A549 (cell line): ENCODE results near the gene BCAS3. TPM values are rescaled to one million over a fixed set of nuclear protein-coding genes. Genes with fewer than 3 reads are reported as not detected.

Experiments
- ATAC-seq, 2 experiments: fragments of 200-7000 bp in 1 of 2; fragments of >200 bp in 1 of 2; cut with Nextera tagmentation in 1 of 2; cut with Tn5 transposase in 1 of 2; 3 replicates each; pipeline versions ENCODE4 v1.8.0 to v1.9.1; 2018 to 2020; ENCODE audit warnings: mild to moderate bottlenecking in 1 of 2, moderate library complexity in 1 of 2
- CTCF ChIA-PET: fragments of 300-600 bp; sonication (Branson Sonifier 250); formaldehyde crosslinking; extraction: SDS; loops from one replicate; lab custom pipeline; 2021; ENCODE audit warnings: antibody characterized with exemption, inconsistent platforms; lab: Yijun Ruan, JAX
- POLR2A ChIA-PET: fragments of 350-600 bp; formaldehyde crosslinking; extraction: SDS; loops from one replicate; lab custom pipeline; 2021; ENCODE audit warnings: antibody characterized with exemption, inconsistent platforms; lab: Yijun Ruan, JAX
- DNase-seq, 2 experiments: peaks; one replicate each; pipeline versions ENCODE4 v3.0.0 to v3.0.0-alpha.2; 2011 to 2016; ENCODE audit warnings: low read depth in 1 of 2, low spot score in 1 of 2
- FAIRE-seq: peaks from 2 replicates; lab custom pipeline; 2011; peaks lifted over from hg19 to GRCh38; lab: Jason Lieb, UNC
- H3K27ac ChIP-seq, 2 experiments: fragments of >200 bp; sonication (Bioruptor Twin); formaldehyde crosslinking; 3 replicates each; pipeline ENCODE4 v1.5.1; 2016 to 2017
- H3K4me1 ChIP-seq: fragments of >200 bp; sonication (Bioruptor Twin); formaldehyde crosslinking; 3 replicates; pipeline ENCODE4 v1.6.1; 2016
- H3K4me2 ChIP-seq: fragments of >200 bp; sonication (Bioruptor Twin); formaldehyde crosslinking; 3 replicates; pipeline ENCODE4 v1.6.1; 2016
- H3K4me3 ChIP-seq: fragments of >200 bp; sonication (Bioruptor Twin); formaldehyde crosslinking; 3 replicates; pipeline ENCODE4 v1.5.1; 2016
- H3K9me3 ChIP-seq: fragments of >200 bp; sonication (Bioruptor Twin); formaldehyde crosslinking; 3 replicates; pipeline ENCODE4 v1.6.1; 2016
- CBX8 ChIP-seq: fragments of 200-600 bp; sonication (generic); IDR thresholded peaks from 2 replicates; pipeline ENCODE4 v1.6.1; 2016
- CHD2 ChIP-seq: fragments of 150-350 bp; IDR thresholded peaks from 2 replicates; pipeline ENCODE4 v1.6.1; 2014; ENCODE audit warnings: low read length; ENCODE audit not compliant: partially characterized antibody
- E2F6 ChIP-seq: IDR thresholded peaks from 2 replicates; pipeline ENCODE4 v1.6.1; 2012; ENCODE audit warnings: low read depth, borderline replicate concordance
- EHF ChIP-seq: fragments of 250-450 bp; sonication (Bioruptor Pico); IDR thresholded peaks from 2 replicates; pipeline ENCODE4 v1.5.0; 2020; ENCODE audit warnings: mild to moderate bottlenecking
- EP300 ChIP-seq, 2 experiments: fragments of >200 bp; sonication (Bioruptor Twin); formaldehyde crosslinking; IDR thresholded peaks; 2 replicates in 1 of 2; 3 replicates in 1 of 2; pipeline ENCODE4 v1.6.1; 2016 to 2017
- FOSL2 ChIP-seq, 2 experiments: fragments of 450-650 bp in 1 of 2; fragments of >200 bp in 1 of 2; sonication (Bioruptor Twin) in 1 of 2; formaldehyde crosslinking; IDR thresholded peaks; 2 replicates each; pipeline versions ENCODE4 v1.5.0 to v1.6.1; 2016 to 2020; ENCODE audit warnings: mild to moderate bottlenecking in 1 of 2, moderate library complexity in 1 of 2
- HDAC2 ChIP-seq: fragments of 200-600 bp; sonication (generic); IDR thresholded peaks from 2 replicates; pipeline ENCODE4 v1.6.1; 2016
- HEYL ChIP-seq: fragments of 250-450 bp; sonication (Bioruptor Pico); IDR thresholded peaks from 2 replicates; pipeline ENCODE4 v1.8.0; 2021; ENCODE audit warnings: mild to moderate bottlenecking, moderate library complexity
- HOXB13 ChIP-seq: fragments of 250-450 bp; sonication (Bioruptor Pico); IDR thresholded peaks from 2 replicates; pipeline ENCODE4 v1.5.0; 2020; ENCODE audit warnings: low read depth, mild to moderate bottlenecking, moderate library complexity
- JUN ChIP-seq, 2 experiments: fragments of >200 bp; sonication (Bioruptor Twin); formaldehyde crosslinking; IDR thresholded peaks; 2 replicates in 1 of 2; 3 replicates in 1 of 2; pipeline ENCODE4 v1.6.1; 2016 to 2017
- JUNB ChIP-seq: fragments of >200 bp; sonication (Bioruptor Twin); formaldehyde crosslinking; IDR thresholded peaks from 2 replicates; pipeline ENCODE4 v1.6.1; 2016
- KDM5A ChIP-seq: fragments of 200-600 bp; sonication (generic); IDR thresholded peaks from 2 replicates; pipeline ENCODE4 v1.6.1; 2016; ENCODE audit warnings: antibody characterized with exemption, mild to moderate bottlenecking
- MAZ ChIP-seq: fragments of 150-350 bp; IDR thresholded peaks from 2 replicates; pipeline ENCODE4 v1.6.1; 2014; ENCODE audit warnings: antibody characterized with exemption, low read depth, low read length, borderline replicate concordance
- MYC ChIP-seq: IDR thresholded peaks from 2 replicates; pipeline ENCODE4 v1.6.1; 2012; ENCODE audit warnings: mild to moderate bottlenecking, inconsistent platforms, low read length, improper control_type of control experiment, borderline replicate concordance
- NFE2L2 ChIP-seq: fragments of 150-350 bp; conservative IDR thresholded peaks from 2 replicates; pipeline ENCODE4 v1.6.1; 2014; ENCODE audit warnings: low read length
- POLR2A ChIP-seq: IDR thresholded peaks from 2 replicates; pipeline ENCODE4 v1.6.1; 2012; ENCODE audit warnings: mild to moderate bottlenecking, low read length
- POLR2AphosphoS2 ChIP-seq: conservative IDR thresholded peaks from 2 replicates; pipeline ENCODE4 v1.6.1; 2012; ENCODE audit warnings: low read length, improper control_type of control experiment, inconsistent platforms
- RARB ChIP-seq: fragments of 250-450 bp; sonication (Bioruptor Pico); IDR thresholded peaks from 2 replicates; pipeline ENCODE4 v1.8.0; 2021; ENCODE audit warnings: mild to moderate bottlenecking, moderate library complexity
- REST ChIP-seq: fragments of 200-600 bp; sonication (generic); IDR thresholded peaks from 2 replicates; pipeline ENCODE4 v1.6.1; 2016; ENCODE audit warnings: antibody characterized with exemption, mild to moderate bottlenecking, moderate library complexity
- RFX5 ChIP-seq: fragments of 450-650 bp; IDR thresholded peaks from 2 replicates; pipeline ENCODE4 v1.7.1; 2014; ENCODE audit warnings: antibody characterized with exemption, mild to moderate bottlenecking, moderate library complexity
- RNF2 ChIP-seq: fragments of 200-600 bp; sonication (generic); IDR thresholded peaks from 2 replicates; pipeline ENCODE4 v1.6.1; 2016; ENCODE audit warnings: low read depth, mild to moderate bottlenecking, antibody characterized with exemption, moderate library complexity, borderline replicate concordance
- SREBF2 ChIP-seq: fragments of 450-650 bp; IDR thresholded peaks from 2 replicates; pipeline ENCODE4 v1.6.1; 2014; ENCODE audit warnings: mild to moderate bottlenecking, moderate library complexity
- USF2 ChIP-seq: fragments of 450-650 bp; IDR thresholded peaks from 2 replicates; pipeline ENCODE4 v1.6.1; 2014; ENCODE audit warnings: antibody characterized with exemption
- ZFP36 ChIP-seq: fragments of 450-650 bp; IDR thresholded peaks from 2 replicates; pipeline ENCODE4 v1.6.1; 2014; ENCODE audit warnings: borderline replicate concordance; ENCODE audit not compliant: partially characterized antibody
- WGBS: methylation state at CpG from one replicate; pipeline ENCODE4 v1.1.6; 2017; ENCODE audit errors: missing lambda C conversion rate; 5-methylcytosine and 5-hydroxymethylcytosine counted together
- polyA plus RNA-seq, 4 experiments: library from polyadenylated mRNA; depleted of rRNA in 3 of 4; stranded (reverse); fragments of >200 nt; fragmentation: RNase III in 1 of 4; extraction: RNeasy Plus Mini Kit Qiagen cat#74134 plus additional on column Dnase treatment in 1 of 4; gene quantifications; 2 replicates in 3 of 4; 3 replicates in 1 of 4; pipeline ENCODE4 v1.2.3, GENCODE V29; 2011 to 2017
- TF ChIP-seq, protein P1 (sequence below): fragments of >200 bp; sonication (Bioruptor Twin); formaldehyde crosslinking; IDR thresholded peaks from 2 replicates; pipeline ENCODE4 v1.6.1; 2016
- TF ChIP-seq, protein P2 (sequence below): fragments of 150-350 bp; IDR thresholded peaks from 2 replicates; pipeline ENCODE4 v1.6.1; 2014; ENCODE audit warnings: low read depth, mild to moderate bottlenecking, low read length
- TF ChIP-seq, protein P3 (sequence below): fragments of >200 bp; sonication (Bioruptor Twin); formaldehyde crosslinking; IDR thresholded peaks from 3 replicates; pipeline ENCODE4 v1.5.1; 2016

The BCAS3 gene
- polyA plus RNA-seq, 2 of the 4 experiments (the other 2 are of a cell fraction), result 14.7 to 43.4 TPM

DNA sequence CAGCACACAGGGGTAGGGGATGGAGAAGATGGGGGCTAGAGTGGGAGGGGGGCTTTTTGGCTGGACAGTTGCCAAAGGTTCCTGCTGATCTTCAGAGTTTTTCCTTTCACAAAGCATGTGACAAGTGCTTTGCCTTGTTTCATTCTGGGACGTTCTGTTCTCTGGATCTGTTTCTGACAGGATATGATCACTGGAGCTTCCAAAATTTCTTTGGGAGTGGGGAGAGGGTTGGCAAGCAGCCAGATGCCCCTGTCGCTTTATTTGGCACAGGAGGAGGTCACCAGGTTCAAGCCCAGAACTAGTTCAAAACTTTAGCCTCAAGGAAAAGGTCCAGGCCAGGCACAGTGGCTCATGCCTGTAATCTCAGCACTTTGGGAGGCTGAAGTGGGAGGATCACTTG lies 653.5 kb downstream of the BCAS3 start:
- no peak overlapping the region for H3K4me3 ChIP-seq
- no peak for DNase-seq
- no peak overlapping the region for H3K4me2 ChIP-seq
- ChIA-PET POLR2A (no interaction called here), CTCF (interaction anchor here (0.9 to 1.1 kb wide), 2 partner anchors 34 to 85 kb away, joined by 3 read pairs; no protein-coding TSS in a partner anchor)
- no peak for FAIRE-seq
- no peak overlapping the region for H3K27ac ChIP-seq
- peaks cover 20% of the 10 kb centered on the region for H3K4me1 ChIP-seq
- 63% methylated on average over 2 of the region's 2 CpGs for WGBS
- TF ChIP-seq USF2 (no peak), ZFP36 (no peak), RARB (no peak), JUNB (no peak), POLR2AphosphoS2 (no peak), REST (no peak), HEYL (CRISPR knock-in tag) (no peak), CHD2 (no peak), HDAC2 (no peak), POLR2A (no peak), SREBF2 (no peak), CBX8 (no peak), JUN (IDR thresholded peaks at IDR 0.05) (no peak), HOXB13 (CRISPR knock-in tag) (no peak)
- no peaks in the 10 kb centered on the region for H3K9me3 ChIP-seq
- no peak for ATAC-seq

DNA sequence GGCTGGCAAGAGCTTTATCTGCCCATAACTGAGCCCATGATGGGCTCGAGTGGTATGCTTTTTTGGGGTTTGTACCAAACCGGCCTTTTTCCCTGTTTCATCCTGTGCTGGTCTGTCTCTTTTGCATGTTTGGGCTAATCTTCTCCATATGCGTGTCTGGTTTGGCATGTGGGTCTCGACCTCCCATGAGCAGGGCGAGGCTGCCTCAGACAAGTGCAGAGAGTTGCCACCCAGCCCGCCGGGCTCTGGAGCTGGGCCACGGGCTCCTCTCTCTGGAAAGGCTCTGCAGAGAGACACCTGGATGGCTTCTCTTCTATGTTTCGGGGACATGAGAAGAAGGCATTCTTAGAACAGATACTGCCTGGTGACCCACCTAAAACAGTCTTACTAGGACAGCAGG lies 654.2 kb downstream of the BCAS3 start:
- H3K4me2 ChIP-seq, result no peak overlapping the region
- no peak for TF ChIP-seq RFX5
- TF ChIP-seq EP300 (IDR thresholded peaks at IDR 0.05), result no peak
- no peak for TF ChIP-seq E2F6
- TF ChIP-seq, all 56 proteins: peak for 0
- CTCF ChIA-PET, result interaction anchor here (1.1 kb wide), 1 partner anchor 34 kb away, joined by 3 read pairs; no protein-coding TSS in a partner anchor
- no peak overlapping the region for H3K4me3 ChIP-seq
- DNase-seq (no peak), ATAC-seq (no peak), FAIRE-seq (no peak)
- H3K4me1 ChIP-seq, result peaks cover 25% of the 10 kb centered on the region
- WGBS, result 97% methylated on average over 9 of the region's 9 CpGs
- POLR2A ChIA-PET, result no interaction called here
- H3K9me3 ChIP-seq, result no peaks in the 10 kb centered on the region
- H3K27ac ChIP-seq, result no peak overlapping the region

DNA sequence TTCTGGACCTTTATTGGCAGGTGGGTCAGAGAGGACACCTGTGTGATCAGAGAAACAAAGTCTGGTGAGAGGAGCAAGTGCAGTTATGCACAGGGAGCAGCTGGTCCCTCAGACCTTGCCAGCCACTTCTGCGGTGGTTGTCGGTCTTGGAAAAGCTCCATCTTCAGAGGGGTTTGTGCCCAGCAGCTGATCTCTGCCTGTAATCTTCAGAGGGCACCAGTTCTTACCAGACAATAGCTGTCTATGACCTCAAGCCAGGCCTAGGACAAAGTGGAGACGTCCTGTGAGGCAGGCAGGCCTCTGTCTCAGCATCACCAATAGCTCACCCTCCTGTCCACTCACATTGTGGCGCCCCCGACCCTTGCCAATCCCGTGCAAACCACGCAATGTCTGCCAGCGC lies 655.5 kb downstream of the BCAS3 start:
- Histone ChIP-seq H3K9me3 (no peaks in the 10 kb centered on the region), H3K27ac (0 out of 6 replicates have a peak overlapping the region, but pooled peaks of 1 of the 2 experiments have one; percentile 10), H3K4me1 (peaks cover 37% of the 10 kb centered on the region), H3K4me2 (no peak overlapping the region), H3K4me3 (no peak overlapping the region)
- ChIA-PET POLR2A (interaction anchor here (1.5 kb wide), 1 partner anchor 9 kb away, joined by 3 read pairs; no protein-coding TSS in a partner anchor), CTCF (interaction anchor here (1.1 to 4.1 kb wide), 4 partner anchors 10 to 56 kb away, joined by 4 to 20 read pairs (median 6); no protein-coding TSS in a partner anchor)
- no peak for FAIRE-seq
- 88% methylated on average over 8 of the region's 8 CpGs for WGBS
- DNase-seq, result no peak
- no peak for ATAC-seq
- no peak for TF ChIP-seq ZFP36
- TF ChIP-seq CHD2, result no peak
- TF ChIP-seq, protein P1, sequence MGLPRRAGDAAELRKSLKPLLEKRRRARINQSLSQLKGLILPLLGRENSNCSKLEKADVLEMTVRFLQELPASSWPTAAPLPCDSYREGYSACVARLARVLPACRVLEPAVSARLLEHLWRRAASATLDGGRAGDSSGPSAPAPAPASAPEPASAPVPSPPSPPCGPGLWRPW, result no peak
- TF ChIP-seq SREBF2, result no peak
- TF ChIP-seq KDM5A, result no peak
- TF ChIP-seq NFE2L2, result no peak
- no peak for TF ChIP-seq MYC
- TF ChIP-seq FOSL2 (IDR thresholded peaks at IDR 0.05), result no peak
- TF ChIP-seq FOSL2 (CRISPR knock-in tag; IDR thresholded peaks at IDR 0.05), result no peak
- no peak for TF ChIP-seq RNF2
- TF ChIP-seq, protein P2, sequence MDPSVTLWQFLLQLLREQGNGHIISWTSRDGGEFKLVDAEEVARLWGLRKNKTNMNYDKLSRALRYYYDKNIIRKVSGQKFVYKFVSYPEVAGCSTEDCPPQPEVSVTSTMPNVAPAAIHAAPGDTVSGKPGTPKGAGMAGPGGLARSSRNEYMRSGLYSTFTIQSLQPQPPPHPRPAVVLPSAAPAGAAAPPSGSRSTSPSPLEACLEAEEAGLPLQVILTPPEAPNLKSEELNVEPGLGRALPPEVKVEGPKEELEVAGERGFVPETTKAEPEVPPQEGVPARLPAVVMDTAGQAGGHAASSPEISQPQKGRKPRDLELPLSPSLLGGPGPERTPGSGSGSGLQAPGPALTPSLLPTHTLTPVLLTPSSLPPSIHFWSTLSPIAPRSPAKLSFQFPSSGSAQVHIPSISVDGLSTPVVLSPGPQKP, result no peak
- no peak for TF ChIP-seq EHF (CRISPR knock-in tag)
- TF ChIP-seq JUN (IDR thresholded peaks at IDR 0.05), result no peak
- TF ChIP-seq, protein P3, sequence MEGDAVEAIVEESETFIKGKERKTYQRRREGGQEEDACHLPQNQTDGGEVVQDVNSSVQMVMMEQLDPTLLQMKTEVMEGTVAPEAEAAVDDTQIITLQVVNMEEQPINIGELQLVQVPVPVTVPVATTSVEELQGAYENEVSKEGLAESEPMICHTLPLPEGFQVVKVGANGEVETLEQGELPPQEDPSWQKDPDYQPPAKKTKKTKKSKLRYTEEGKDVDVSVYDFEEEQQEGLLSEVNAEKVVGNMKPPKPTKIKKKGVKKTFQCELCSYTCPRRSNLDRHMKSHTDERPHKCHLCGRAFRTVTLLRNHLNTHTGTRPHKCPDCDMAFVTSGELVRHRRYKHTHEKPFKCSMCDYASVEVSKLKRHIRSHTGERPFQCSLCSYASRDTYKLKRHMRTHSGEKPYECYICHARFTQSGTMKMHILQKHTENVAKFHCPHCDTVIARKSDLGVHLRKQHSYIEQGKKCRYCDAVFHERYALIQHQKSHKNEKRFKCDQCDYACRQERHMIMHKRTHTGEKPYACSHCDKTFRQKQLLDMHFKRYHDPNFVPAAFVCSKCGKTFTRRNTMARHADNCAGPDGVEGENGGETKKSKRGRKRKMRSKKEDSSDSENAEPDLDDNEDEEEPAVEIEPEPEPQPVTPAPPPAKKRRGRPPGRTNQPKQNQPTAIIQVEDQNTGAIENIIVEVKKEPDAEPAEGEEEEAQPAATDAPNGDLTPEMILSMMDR, result no peak
- no peak for TF ChIP-seq MAZ
